ENCODE measurements around the gene RASGEF1B.

- no peak for TF ChIP-seq HDAC2 (IDR thresholded peaks at IDR 0.05)
- TF ChIP-seq ESRRA (IDR thresholded peaks at IDR 0.05; ENCODE audit: borderline replicate concordance, low read depth), result no peak
- no peak for TF ChIP-seq DMBX1 (CRISPR knock-in tag; IDR thresholded peaks at IDR 0.05; ENCODE audit: borderline replicate concordance)
- TF ChIP-seq CTCF (IDR thresholded peaks at IDR 0.05 in 2 of 3, conservative IDR thresholded peaks at IDR 0.05 in 1 of 3; ENCODE audit: insufficient read depth in 2 of 3, low read depth in 1 of 3, low read length in 3 of 3), result no peak
Observed at GRCh38 chr4:81432825-81433224, 38.9 kb downstream of the RASGEF1B start.

All from K562 (cell line).